NCI-H1436 treated with DMSO at 0.1 percent for 48 hours (cell line): ENCODE data around the gene KLRG1.

Source experiments
- DNase-seq: peaks from one replicate; lab custom pipeline; 2025; lab: John Stamatoyannopoulos, UW

The KLRG1 gene

DNA sequence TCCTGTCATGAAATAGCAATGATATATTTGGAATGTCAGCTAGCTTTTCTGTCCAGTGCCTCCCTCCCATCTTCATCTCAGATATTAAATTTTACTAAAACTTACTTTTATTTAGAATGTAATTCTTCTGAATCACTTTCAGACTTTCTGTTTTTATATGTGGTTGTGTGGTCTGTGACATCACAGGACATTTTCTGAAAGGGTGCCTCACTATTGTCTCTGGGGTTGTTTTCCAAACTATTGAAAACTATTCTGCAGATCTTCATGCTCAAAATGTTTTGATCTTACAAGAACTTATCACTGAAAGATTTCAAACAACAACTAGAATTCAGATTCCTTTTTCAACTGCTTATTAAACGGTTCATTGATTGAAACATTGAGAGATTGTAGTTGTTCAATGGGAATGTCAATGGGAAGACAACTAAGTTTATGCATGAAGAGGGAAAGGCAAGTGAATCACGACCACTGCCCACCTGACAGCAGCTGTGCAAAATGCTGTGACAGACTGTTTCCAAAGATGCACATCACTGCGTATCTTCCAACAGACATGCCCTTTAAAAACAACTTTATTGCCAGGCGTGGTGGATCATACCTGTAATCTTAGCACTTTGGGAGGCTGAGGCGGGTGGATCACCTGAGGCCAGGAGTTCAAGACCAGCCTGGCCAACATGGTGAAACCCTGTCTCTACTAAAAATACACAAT lies 51.3 kb downstream of the KLRG1 start:
- DNase-seq, result no peak

DNA sequence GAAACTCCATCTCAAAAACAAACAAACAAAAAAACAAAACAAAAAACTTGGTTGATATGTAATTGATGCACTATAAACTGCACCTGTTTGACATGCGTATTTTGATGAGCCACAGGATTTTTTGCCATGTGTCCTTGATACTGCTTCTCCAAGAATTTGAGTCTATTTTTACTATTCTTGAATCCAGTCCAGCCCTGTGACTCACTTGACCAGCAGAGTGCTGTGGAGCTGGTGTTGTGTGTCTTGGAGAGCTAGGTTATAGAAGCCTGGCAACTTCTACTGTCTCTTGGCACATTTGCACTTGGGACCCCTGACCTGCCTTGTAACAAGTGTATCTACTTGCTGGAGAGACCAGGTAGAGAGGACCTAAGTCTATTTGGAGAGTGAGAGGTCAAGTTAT lies 52.0 kb downstream of the KLRG1 start:
- DNase-seq, result no peak

DNA sequence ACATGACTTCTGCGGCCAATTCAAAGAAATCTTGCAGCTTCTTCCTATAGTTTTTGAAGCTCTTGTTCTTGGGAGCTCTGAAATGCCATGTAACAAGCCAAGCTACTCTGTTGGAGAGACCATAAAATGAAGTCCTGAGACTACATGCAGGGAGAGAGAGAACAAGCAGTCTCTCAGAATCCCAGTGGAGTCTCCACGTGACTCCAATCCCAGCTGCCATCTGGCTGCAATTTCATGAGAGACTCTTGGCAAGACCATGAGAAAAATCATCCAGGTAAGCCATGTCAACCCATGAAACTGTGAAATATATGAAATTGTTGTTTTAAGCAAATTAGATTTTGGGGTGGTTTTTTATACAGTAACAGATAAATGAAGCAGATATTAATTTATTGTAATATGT lies 54.4 kb downstream of the KLRG1 start:
- DNase-seq, result no peak

DNA sequence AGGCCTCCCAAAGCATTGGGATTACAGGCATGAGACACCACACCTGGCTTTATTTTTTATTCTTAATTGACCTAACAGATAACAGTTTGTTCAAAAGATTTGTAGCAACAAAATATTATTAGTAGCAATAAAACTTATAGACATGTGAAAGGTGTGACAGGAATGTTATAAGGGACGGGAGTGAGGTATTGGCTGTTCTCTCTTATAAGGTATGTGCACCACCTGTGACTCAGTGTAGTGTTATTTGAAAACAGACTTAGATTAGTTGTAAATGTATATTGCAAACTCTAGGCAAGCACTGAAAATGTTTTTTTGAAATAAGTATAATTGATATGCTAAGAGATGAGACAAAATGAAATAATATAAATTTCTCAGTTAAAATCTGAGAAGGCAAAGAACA lies 57.8 kb downstream of the KLRG1 start:
- no peak for DNase-seq

DNA sequence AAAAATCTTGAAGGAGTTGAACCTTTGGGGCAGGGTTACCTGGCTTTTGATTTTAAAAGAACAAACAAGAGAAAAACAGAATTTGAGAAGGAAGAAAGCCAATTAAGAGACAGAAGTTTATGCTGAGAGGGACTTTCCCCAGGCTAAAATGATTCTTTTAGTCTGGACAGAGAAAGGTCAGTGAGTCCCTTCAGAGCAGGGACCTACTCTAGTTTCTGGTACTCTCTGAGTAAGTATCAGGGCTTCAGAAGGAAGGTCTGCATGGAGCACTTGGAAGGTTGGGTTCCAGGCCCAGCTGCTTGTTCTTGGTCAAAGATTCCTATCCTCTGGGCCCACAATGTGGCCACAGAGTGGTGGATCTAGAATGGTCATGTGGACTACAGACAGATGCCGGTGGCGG lies 59.6 kb downstream of the KLRG1 start:
- DNase-seq, result no peak

DNA sequence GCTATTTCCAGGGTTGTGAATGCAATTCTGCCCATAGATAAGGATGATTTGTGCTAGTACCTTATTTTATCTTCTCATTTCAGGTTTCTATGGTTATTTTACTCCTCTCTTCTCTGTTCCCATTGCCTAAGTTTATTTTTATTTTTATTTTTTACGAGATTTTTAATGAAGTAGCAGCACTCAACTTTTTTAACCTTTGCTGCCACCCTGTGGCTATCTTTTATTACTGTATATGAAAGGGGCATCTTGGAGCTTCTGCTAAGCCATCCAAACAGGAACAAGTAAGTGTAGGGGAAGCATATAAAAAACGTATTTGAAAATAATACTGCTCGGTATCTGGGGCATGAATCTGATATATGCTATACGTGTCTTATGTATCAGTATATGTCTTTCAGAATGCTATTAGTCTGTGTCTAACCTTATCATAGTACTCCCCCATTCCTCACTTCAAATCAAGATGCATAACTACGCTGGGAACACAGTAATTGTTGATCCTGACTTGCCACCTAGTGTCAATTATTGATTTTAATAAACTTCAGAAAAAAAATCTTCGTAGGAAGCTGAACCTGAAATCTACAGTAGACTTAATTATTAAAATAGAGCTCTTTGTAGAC lies 60.3 kb downstream of the KLRG1 start:
- no peak for DNase-seq

DNA sequence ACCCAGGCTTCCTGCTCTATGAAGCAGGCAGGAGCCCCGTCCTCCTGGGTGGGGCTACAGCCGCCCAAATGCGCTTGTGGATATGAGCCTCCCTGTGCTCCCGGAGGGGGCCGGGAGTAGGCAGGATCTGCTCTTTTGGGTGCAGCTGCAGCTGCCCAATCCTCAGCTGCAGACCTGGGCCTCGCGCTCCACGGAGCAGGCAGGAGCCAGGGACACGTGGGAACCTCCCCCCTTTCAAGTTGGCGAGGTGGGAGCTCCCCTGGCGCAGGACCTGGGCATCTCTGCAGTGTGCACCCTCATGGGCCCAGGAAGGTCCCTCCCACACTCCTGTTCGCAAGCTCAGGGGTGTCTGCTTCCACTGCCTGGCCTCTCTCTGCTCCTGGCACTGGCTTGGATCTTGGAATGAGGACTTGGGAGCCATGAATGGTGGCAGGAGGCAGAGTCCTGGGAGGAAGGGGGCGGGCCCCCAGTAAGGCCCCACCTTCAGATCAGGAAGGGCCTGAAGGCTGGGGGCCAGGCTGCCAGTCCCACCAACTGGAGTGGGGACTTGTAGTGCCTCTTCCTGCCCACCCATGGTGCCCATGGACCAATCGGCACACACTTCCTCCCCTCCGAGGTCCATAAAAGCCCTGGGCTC lies 61.3 kb downstream of the KLRG1 start:
- DNase-seq, result no peak

DNA sequence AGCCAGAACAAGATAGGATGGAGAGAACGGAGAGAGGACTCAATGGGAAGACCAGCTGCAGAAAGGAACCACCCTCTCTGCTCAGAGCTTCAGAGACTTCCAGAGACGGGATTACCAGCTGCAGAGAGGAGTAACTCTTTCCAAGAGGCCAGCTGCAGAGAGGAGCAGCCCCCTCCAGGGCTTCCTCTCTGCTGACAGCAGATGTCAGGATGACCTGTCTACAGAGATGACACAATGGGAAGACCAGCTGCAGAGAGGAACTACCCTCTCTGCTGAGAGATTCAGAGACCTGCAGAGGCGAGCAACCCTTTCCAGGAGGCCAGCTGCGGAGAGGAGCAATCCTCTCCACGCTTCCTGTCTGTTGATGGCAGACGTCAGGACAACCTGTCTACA lies 61.8 kb downstream of the KLRG1 start:
- no peak for DNase-seq

DNA sequence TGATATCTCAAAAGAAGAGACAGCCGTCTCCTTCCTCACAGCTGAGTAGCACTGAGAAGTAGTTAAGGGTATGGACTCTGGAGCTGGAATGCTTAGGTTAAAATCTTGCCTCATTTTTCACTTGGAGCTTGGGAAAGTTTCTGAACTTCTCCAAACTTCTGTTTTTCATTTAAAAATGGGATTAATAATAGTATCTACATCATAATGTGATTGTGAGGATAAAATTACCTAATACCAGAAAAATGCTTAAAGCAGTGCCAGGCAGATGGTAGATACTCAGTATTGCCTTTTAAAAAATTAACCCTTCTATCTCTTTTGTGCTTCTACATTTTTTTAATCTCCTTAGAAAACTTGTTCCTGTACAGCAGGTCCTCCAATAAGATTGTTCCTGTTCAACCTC lies 63.3 kb downstream of the KLRG1 start:
- DNase-seq, result no peak
